ENCODE data around the gene TICRR. TPM values are rescaled to one million over a fixed set of nuclear protein-coding genes. Genes with fewer than 3 reads are reported as not detected.

Gene TICRR
- total and polyA plus RNA-seq, 2 of the 13 experiments (the other 11 are each of a cell fraction or from before 2014, with no cell fraction given), result 4.1 to 14.3 TPM

DNA sequence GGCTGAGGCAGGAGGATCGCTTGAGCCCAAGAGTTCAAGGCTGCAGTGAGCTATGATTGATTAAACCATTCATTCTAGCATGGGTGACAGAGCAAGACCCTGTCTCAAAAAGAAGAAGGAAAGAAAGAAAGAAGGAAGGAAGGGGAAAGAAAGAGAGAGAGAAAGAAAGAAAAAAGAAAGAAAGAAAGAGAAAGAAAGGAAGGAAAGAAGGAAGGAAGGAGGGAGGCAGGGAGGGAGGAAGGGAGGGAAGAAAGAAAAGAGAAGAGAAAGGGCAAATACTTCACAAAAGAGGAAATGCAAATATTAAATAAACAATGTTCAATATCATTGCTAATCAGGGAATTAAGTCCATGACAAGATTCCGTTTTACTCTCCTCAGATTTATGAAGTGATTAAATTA is 84.0 kb downstream of the TICRR start (continued):
- TF ChIP-seq, protein P1, sequence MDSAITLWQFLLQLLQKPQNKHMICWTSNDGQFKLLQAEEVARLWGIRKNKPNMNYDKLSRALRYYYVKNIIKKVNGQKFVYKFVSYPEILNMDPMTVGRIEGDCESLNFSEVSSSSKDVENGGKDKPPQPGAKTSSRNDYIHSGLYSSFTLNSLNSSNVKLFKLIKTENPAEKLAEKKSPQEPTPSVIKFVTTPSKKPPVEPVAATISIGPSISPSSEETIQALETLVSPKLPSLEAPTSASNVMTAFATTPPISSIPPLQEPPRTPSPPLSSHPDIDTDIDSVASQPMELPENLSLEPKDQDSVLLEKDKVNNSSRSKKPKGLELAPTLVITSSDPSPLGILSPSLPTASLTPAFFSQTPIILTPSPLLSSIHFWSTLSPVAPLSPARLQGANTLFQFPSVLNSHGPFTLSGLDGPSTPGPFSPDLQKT (CRISPR knock-in tag; IDR thresholded peaks at IDR 0.05; ENCODE audit: borderline replicate concordance), result no peak
- TF ChIP-seq MAZ (IDR thresholded peaks at IDR 0.05; ENCODE audit: borderline replicate concordance, low read depth, low read length), result no peak
- no peak for TF ChIP-seq MAZ (CRISPR knock-in tag; IDR thresholded peaks at IDR 0.05; ENCODE audit: low read depth)
- no peak for TF ChIP-seq THAP11 (CRISPR knock-in tag; IDR thresholded peaks at IDR 0.05)
- no peak for TF ChIP-seq ZNF205 (CRISPR knock-in tag; IDR thresholded peaks at IDR 0.05)
- TF ChIP-seq RBM22 (optimal IDR thresholded peaks at IDR 0.05; ENCODE audit: low read length), result no peak
- no peak for TF ChIP-seq NAIF1 (CRISPR knock-in tag; IDR thresholded peaks at IDR 0.05; ENCODE audit: borderline replicate concordance)
- TF ChIP-seq MLLT10 (CRISPR knock-in tag; IDR thresholded peaks at IDR 0.05), result no peak
- no peak for TF ChIP-seq ZNF737 (CRISPR knock-in tag; IDR thresholded peaks at IDR 0.05; ENCODE audit: borderline replicate concordance)
- TF ChIP-seq MTF2 (CRISPR knock-in tag; IDR thresholded peaks at IDR 0.05; ENCODE audit: borderline replicate concordance), result no peak
- TF ChIP-seq, protein P2, sequence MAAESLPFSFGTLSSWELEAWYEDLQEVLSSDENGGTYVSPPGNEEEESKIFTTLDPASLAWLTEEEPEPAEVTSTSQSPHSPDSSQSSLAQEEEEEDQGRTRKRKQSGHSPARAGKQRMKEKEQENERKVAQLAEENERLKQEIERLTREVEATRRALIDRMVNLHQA (CRISPR knock-in tag; IDR thresholded peaks at IDR 0.05), result no peak
- TF ChIP-seq, protein P3, sequence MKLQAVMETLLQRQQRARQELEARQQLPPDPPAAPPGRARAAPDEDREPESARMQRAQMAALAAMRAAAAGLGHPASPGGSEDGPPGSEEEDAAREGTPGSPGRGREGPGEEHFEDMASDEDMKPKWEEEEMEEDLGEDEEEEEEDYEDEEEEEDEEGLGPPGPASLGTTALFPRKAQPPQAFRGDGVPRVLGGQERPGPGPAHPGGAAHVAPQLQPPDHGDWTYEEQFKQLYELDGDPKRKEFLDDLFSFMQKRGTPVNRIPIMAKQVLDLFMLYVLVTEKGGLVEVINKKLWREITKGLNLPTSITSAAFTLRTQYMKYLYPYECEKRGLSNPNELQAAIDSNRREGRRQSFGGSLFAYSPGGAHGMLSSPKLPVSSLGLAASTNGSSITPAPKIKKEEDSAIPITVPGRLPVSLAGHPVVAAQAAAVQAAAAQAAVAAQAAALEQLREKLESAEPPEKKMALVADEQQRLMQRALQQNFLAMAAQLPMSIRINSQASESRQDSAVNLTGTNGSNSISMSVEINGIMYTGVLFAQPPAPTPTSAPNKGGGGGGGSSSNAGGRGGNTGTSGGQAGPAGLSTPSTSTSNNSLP (IDR thresholded peaks at IDR 0.05; ENCODE audit: low read depth, low read length), result no peak
